Aorta (tissue), 5 donors: ENCODE measurements around the gene FTO. TPM values are rescaled to one million over a fixed set of nuclear protein-coding genes. Genes with fewer than 3 reads are reported as not detected.

ENCODE experiments used
- ATAC-seq: fragments of 200-7000 bp; cut with Tn5 transposase; one replicate; pipeline ENCODE4 v1.9.1; 2022; ENCODE audit warnings: moderate library complexity; ENCODE audit not compliant: low FRiP score
- DNase-seq, 2 donors: peaks; one replicate each; pipeline ENCODE4 v3.0.0-alpha.2; 2020
- H3K27ac ChIP-seq, 2 donors: one replicate each; pipeline ENCODE4 v1.5.1; 2013; ENCODE audit warnings: low read length in 2 of 2, mild to moderate bottlenecking in 2 of 2, moderate library complexity in 2 of 2, control low read depth in 1 of 2, inconsistent platforms in 1 of 2, low read depth in 1 of 2
- H3K27me3 ChIP-seq, 2 donors: one replicate each; pipeline ENCODE4 v1.6.1; 2013; ENCODE audit warnings: control low read depth in 1 of 2, low read length in 1 of 2, mild to moderate bottlenecking in 1 of 2, moderate library complexity in 1 of 2; ENCODE audit not compliant: insufficient read depth in 2 of 2, control insufficient read depth in 1 of 2
- H3K36me3 ChIP-seq, 2 donors: one replicate each; pipeline ENCODE4 v1.6.1; 2013; ENCODE audit warnings: control low read depth in 1 of 2, low read length in 1 of 2, mild to moderate bottlenecking in 1 of 2; ENCODE audit not compliant: insufficient read depth in 2 of 2, control insufficient read depth in 1 of 2
- H3K4me1 ChIP-seq, 2 donors: one replicate each; pipeline ENCODE4 v1.6.1; 2013; ENCODE audit warnings: low read length in 2 of 2, control low read depth in 1 of 2, mild to moderate bottlenecking in 1 of 2, moderate library complexity in 1 of 2; ENCODE audit not compliant: insufficient read depth in 2 of 2, control insufficient read depth in 1 of 2
- H3K4me3 ChIP-seq, 2 donors: one replicate each; pipeline ENCODE4 v1.5.1; 2013; ENCODE audit warnings: low read length in 2 of 2, control low read depth in 1 of 2, mild to moderate bottlenecking in 1 of 2
- H3K9me3 ChIP-seq: one replicate; pipeline ENCODE4 v1.6.1; 2013; ENCODE audit warnings: mild to moderate bottlenecking, low read length; ENCODE audit not compliant: control insufficient read depth
- WGBS, 2 donors: extraction: QIAGEN DNeasy Blood & Tissue Kit; methylation state at CpG; one replicate each; pipeline ENCODE4 v1.1.7; 2013; 5-methylcytosine and 5-hydroxymethylcytosine counted together
- intact Hi-C, 2 donors: fragments of 100-400 bp; cut with DNase I; formaldehyde crosslinking; loops; one replicate each; pipeline versions ENCODE4 v1.14.2 to v1.15.0; 2022
- polyA plus RNA-seq, 2 donors: library from polyadenylated mRNA; stranded (reverse); fragments of 200-250 nt; gene quantifications; one replicate each; pipeline ENCODE4 v1.2.3, GENCODE V29; 2013
- total RNA-seq, 2 donors: library from RNA; stranded (reverse); fragmentation: NEBNext Ultra II Directional; extraction: Animal tissue kit (Norgen Biotek cat#: 25700); gene quantifications; one replicate each; pipeline ENCODE4 v1.2.1, GENCODE V29; 2021
- donor health status: healthy with polysubstance abuse.
- donor health status: Bipolar disorder and iron deficiency.
- donor health status: DM: no; HTN: no; CAD: no.
- donor health status: DM: no; HTN: no; CAD: no.
- donor health status: DM: yes; HTN: yes; CAD: no.

FTO gene
- total and polyA plus RNA-seq, 4 donors = 17.9 to 97.7 (median 55.6) TPM

GRCh38 chr16:53944025-53944424 lies 240.1 kb downstream of the FTO start:
- H3K4me1 ChIP-seq = no peaks in the 10 kb centered on the region
- intact Hi-C loops = no loop called here
- no peaks in the 10 kb centered on the region for H3K36me3 ChIP-seq
- no peak overlapping the region for H3K27ac ChIP-seq
- no peak overlapping the region for H3K4me3 ChIP-seq
- H3K9me3 ChIP-seq = peaks cover 2% of the 10 kb centered on the region
- DNase-seq (no peak), ATAC-seq (no peak)
- WGBS, 2 donors = 99 to 100% methylated on average over 2 of the region's 2 CpGs
- H3K27me3 ChIP-seq = no peaks in the 10 kb centered on the region

- H3K9me3 ChIP-seq = peaks cover 2% of the 10 kb centered on the region
- H3K27ac ChIP-seq = no peak overlapping the region
- DNase-seq (no peak), ATAC-seq (no peak)
- intact Hi-C loops = no loop called here
- H3K27me3 ChIP-seq = no peaks in the 10 kb centered on the region
- no peaks in the 10 kb centered on the region for H3K36me3 ChIP-seq
- WGBS, 2 donors = 76 to 80% methylated on average over 2 of the region's 2 CpGs
- H3K4me1 ChIP-seq = peaks cover 0 to 4% of the 10 kb centered on the region in 2 donors
- no peak overlapping the region for H3K4me3 ChIP-seq
These were observed 242.0 kb downstream of the FTO start for GRCh38 chr16:53945996-53946395.

- peaks cover 2% of the 10 kb centered on the region for H3K9me3 ChIP-seq
- H3K27me3 ChIP-seq = no peaks in the 10 kb centered on the region
- H3K4me3 ChIP-seq = no peak overlapping the region
- ATAC-seq (no peak), DNase-seq (no peak)
- peaks cover 0 to 6% of the 10 kb centered on the region in 2 donors for H3K4me1 ChIP-seq
- intact Hi-C loops = no loop called here
- H3K27ac ChIP-seq = no peak overlapping the region
- no peaks in the 10 kb centered on the region for H3K36me3 ChIP-seq
- WGBS, 2 donors = 98 to 99% methylated on average over 5 of the region's 5 CpGs
These were observed 242.9 kb downstream of the FTO start for GRCh38 chr16:53946746-53947386.

- no peaks in the 10 kb centered on the region for H3K27me3 ChIP-seq
- H3K4me1 ChIP-seq = peaks cover 0 to 6% of the 10 kb centered on the region in 2 donors
- no peak overlapping the region for H3K27ac ChIP-seq
- no peak overlapping the region for H3K4me3 ChIP-seq
- intact Hi-C loops = no loop called here
- ATAC-seq = no peak
- WGBS, 2 donors = 92% methylated on average over 7 of the region's 7 CpGs
- peaks cover under 1% of the 10 kb centered on the region for H3K9me3 ChIP-seq
- no peaks in the 10 kb centered on the region for H3K36me3 ChIP-seq
- DNase-seq = no peak
These were observed 243.7 kb downstream of the FTO start for GRCh38 chr16:53947642-53948041.

- ATAC-seq = no peak
- H3K9me3 ChIP-seq = no peaks in the 10 kb centered on the region
- no peaks in the 10 kb centered on the region for H3K27me3 ChIP-seq
- H3K4me3 ChIP-seq = no peak overlapping the region
- peaks cover 0 to 6% of the 10 kb centered on the region in 2 donors for H3K4me1 ChIP-seq
- no peak overlapping the region for H3K27ac ChIP-seq
- H3K36me3 ChIP-seq = no peaks in the 10 kb centered on the region
- DNase-seq = no peak
- intact Hi-C loops = no loop called here
- 94 to 95% methylated on average over 4 of the region's 4 CpGs for WGBS, 2 donors
These were observed 244.4 kb downstream of the FTO start for GRCh38 chr16:53948326-53948725.

- 95 to 100% methylated on average over 3 of the region's 3 CpGs for WGBS, 2 donors
- DNase-seq (no peak), ATAC-seq (no peak)
- H3K36me3 ChIP-seq = no peaks in the 10 kb centered on the region
- H3K4me1 ChIP-seq = peaks cover 0 to 6% of the 10 kb centered on the region in 2 donors
- H3K27me3 ChIP-seq = no peaks in the 10 kb centered on the region
- intact Hi-C loops = no loop called here
- H3K9me3 ChIP-seq = no peaks in the 10 kb centered on the region
- no peak overlapping the region for H3K4me3 ChIP-seq
- no peak overlapping the region for H3K27ac ChIP-seq
These were observed 244.9 kb downstream of the FTO start for GRCh38 chr16:53948734-53949430.

- ATAC-seq (no peak), DNase-seq (no peak)
- intact Hi-C loops = no loop called here
- no peaks in the 10 kb centered on the region for H3K27me3 ChIP-seq
- WGBS, 2 donors = 49% methylated on average over 6 of the region's 6 CpGs
- peaks cover 0 to 6% of the 10 kb centered on the region in 2 donors for H3K4me1 ChIP-seq
- H3K4me3 ChIP-seq = no peak overlapping the region
- no peaks in the 10 kb centered on the region for H3K36me3 ChIP-seq
- no peaks in the 10 kb centered on the region for H3K9me3 ChIP-seq
- H3K27ac ChIP-seq = no peak overlapping the region
These were observed 245.9 kb downstream of the FTO start for GRCh38 chr16:53949715-53950410.

GRCh38 chr16:53950677-53951076 lies 246.7 kb downstream of the FTO start:
- Histone ChIP-seq H3K36me3 (no peaks in the 10 kb centered on the region), H3K4me3 (no peak overlapping the region), H3K27me3 (no peaks in the 10 kb centered on the region), H3K27ac (no peak overlapping the region), H3K9me3 (no peaks in the 10 kb centered on the region), H3K4me1 (peaks cover 0 to 6% of the 10 kb centered on the region in 2 donors)
- DNase-seq = no peak
- WGBS, 2 donors = 92 to 96% methylated on average over 5 of the region's 5 CpGs
- intact Hi-C loops = no loop called here
- ATAC-seq = no peak
